RWPE2 (cell line): ENCODE data around the gene UHRF2.
A peak's percentile ranks its signal among the peaks of the same experiment; 100 is the strongest.
"Not testable (repeated sequence)": the region's sequence is repeated elsewhere in the genome, so short reads cannot be mapped to it uniquely, and the experiment has no call there.

ENCODE experiments used
- ATAC-seq: fragments of 200-7000 bp; cut with Tn5 transposase; 3 replicates; pipeline ENCODE4 v1.9.1; 2021; ENCODE audit warnings: low read depth
- DNase-seq: peaks from one replicate; pipeline ENCODE4 v3.0.0-alpha.2; 2020; ENCODE audit warnings: low spot score
- H3K27ac ChIP-seq: fragments of 450-650 bp; 2 replicates; pipeline ENCODE4 v1.5.1; 2017; ENCODE audit warnings: mild to moderate bottlenecking; ENCODE audit not compliant: poor library complexity, severe bottlenecking
- H3K27me3 ChIP-seq: fragments of 250-450 bp; sonication (Bioruptor Pico); 2 replicates; pipeline ENCODE4 v1.5.1; 2021; ENCODE audit warnings: mild to moderate bottlenecking, moderate library complexity; ENCODE audit not compliant: insufficient read depth, poor library complexity, severe bottlenecking
- H3K36me3 ChIP-seq: fragments of 250-450 bp; sonication (Bioruptor Pico); 2 replicates; pipeline ENCODE4 v1.5.1; 2020; ENCODE audit warnings: low read depth, mild to moderate bottlenecking, moderate library complexity
- H3K4me1 ChIP-seq: fragments of 250-450 bp; sonication (Bioruptor Pico); 2 replicates; pipeline ENCODE4 v1.5.1; 2021; ENCODE audit warnings: mild to moderate bottlenecking, moderate library complexity; ENCODE audit not compliant: insufficient read depth, poor library complexity, severe bottlenecking
- H3K4me3 ChIP-seq: fragments of 250-450 bp; sonication (Bioruptor Pico); 2 replicates; pipeline ENCODE4 v1.5.1; 2021; ENCODE audit warnings: mild to moderate bottlenecking, moderate library complexity; ENCODE audit not compliant: severe bottlenecking
- H3K9me3 ChIP-seq: fragments of 250-450 bp; sonication (Bioruptor Pico); 2 replicates; pipeline ENCODE4 v1.5.1; 2021; ENCODE audit warnings: mild to moderate bottlenecking, moderate library complexity; ENCODE audit not compliant: severe bottlenecking
- CTCF ChIP-seq: fragments of 450-650 bp; IDR thresholded peaks from one replicate; pipeline ENCODE4 v1.5.1; 2017; ENCODE audit warnings: mild to moderate bottlenecking, moderate library complexity; ENCODE audit not compliant: poor library complexity, severe bottlenecking

Gene UHRF2

GRCh38 chr9:6525326-6526045 is 112.5 kb downstream of the UHRF2 start:
- no peaks in the 10 kb centered on the region for H3K27me3 ChIP-seq
- DNase-seq (no peak), ATAC-seq (no peak)
- no peak for TF ChIP-seq CTCF
- no peaks in the 10 kb centered on the region for H3K4me1 ChIP-seq
- H3K27ac ChIP-seq = no peak overlapping the region
- H3K36me3 ChIP-seq = peaks cover 16% of the 10 kb centered on the region
- no peaks in the 10 kb centered on the region for H3K9me3 ChIP-seq
- no peak overlapping the region for H3K4me3 ChIP-seq

GRCh38 chr9:6535594-6535993 is 122.6 kb downstream of the UHRF2 start:
- H3K4me1 ChIP-seq = no peaks in the 10 kb centered on the region
- no peak for TF ChIP-seq CTCF
- ATAC-seq (no peak), DNase-seq (no peak)
- H3K27ac ChIP-seq = no peak overlapping the region
- no peak overlapping the region for H3K4me3 ChIP-seq
- no peaks in the 10 kb centered on the region for H3K9me3 ChIP-seq
- H3K36me3 ChIP-seq = no peaks in the 10 kb centered on the region
- H3K27me3 ChIP-seq = no peaks in the 10 kb centered on the region

GRCh38 chr9:6538666-6539071 is 125.7 kb downstream of the UHRF2 start:
- H3K9me3 ChIP-seq = no peaks in the 10 kb centered on the region
- H3K36me3 ChIP-seq = no peaks in the 10 kb centered on the region
- ATAC-seq (peak; percentile 17; the same call in 1 of the 3 replicates), DNase-seq (no peak)
- no peak overlapping the region for H3K27ac ChIP-seq
- no peak overlapping the region for H3K4me3 ChIP-seq
- H3K4me1 ChIP-seq = no peaks in the 10 kb centered on the region
- H3K27me3 ChIP-seq = no peaks in the 10 kb centered on the region
- TF ChIP-seq CTCF = no peak

GRCh38 chr9:6542617-6543016 is 129.6 kb downstream of the UHRF2 start:
- not testable (repeated sequence) for H3K9me3 ChIP-seq, DNase-seq, ATAC-seq, H3K4me3 ChIP-seq, H3K27me3 ChIP-seq, H3K27ac ChIP-seq, H3K36me3 ChIP-seq
- H3K4me1 ChIP-seq = peaks cover 13% of the 10 kb centered on the region

- Histone ChIP-seq H3K9me3 (no peaks in the 10 kb centered on the region), H3K27me3 (no peaks in the 10 kb centered on the region), H3K27ac (no peak overlapping the region), H3K4me1 (peaks cover 13% of the 10 kb centered on the region), H3K4me3 (no peak overlapping the region), H3K36me3 (no peaks in the 10 kb centered on the region)
- DNase-seq = no peak
- no peak for TF ChIP-seq CTCF
- no peak for ATAC-seq
These were observed 130.2 kb downstream of the UHRF2 start for GRCh38 chr9:6543204-6543603.
